ENCODE results near the gene LDLRAD4.

Gene LDLRAD4

DNA sequence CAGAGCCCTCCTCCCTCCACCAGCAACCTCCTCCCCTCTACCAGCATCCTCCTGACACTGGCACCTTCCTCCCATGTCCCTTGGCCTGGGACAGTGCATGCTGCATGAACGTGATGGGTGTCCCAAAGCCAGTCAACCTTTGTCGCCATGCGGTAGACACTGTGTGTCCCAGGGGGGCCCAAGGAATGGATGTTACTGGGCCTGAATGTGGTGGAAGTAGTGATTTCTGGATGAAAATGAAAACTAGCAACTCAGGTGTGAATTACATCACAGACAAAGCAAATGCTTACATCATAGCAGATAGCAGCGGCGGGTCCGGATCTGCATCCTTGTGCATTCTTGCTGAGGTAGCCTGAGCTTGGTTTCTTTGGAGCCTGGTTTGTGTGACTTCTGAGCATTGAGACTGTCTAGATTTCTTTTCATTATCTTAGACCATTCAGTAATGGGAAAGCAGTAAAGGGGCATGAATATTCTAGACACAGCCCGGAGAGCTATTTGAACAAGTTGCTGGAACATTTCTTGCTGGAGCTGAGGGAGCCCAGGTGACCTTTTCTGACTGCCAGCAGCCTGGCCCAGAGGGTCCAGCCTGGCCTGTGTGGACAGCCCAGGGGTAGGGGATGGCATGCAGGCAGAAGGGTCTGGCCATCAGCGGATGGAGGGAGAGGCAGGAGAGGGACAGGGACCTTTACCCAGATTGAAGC is 407.4 kb downstream of the LDLRAD4 start:
- DNase-seq = no peak

- no peak for DNase-seq
Observed at GRCh38 chr18:13626544-13626908, 408.0 kb downstream of the LDLRAD4 start.

DNA sequence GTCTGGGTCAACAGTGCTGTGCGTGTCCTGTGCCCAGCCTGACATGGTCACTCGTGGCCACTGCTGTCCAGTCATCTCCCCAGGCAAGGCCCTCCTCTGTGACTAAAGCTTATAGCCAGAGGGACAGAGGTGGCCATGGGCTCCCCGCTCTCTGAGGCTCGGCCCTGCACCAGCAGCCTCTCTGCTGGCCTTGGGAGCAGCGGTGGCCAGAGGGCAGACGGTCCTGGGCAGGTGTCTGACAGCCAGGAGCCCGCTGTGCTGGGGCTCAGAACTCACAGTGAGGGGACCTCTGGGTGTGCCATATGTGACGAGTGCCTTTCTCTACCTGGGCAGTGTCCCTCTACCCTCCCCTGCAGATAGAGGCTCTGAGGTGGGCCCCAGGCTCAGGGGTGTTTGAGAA is 409.1 kb downstream of the LDLRAD4 start:
- DNase-seq = no peak

DNA sequence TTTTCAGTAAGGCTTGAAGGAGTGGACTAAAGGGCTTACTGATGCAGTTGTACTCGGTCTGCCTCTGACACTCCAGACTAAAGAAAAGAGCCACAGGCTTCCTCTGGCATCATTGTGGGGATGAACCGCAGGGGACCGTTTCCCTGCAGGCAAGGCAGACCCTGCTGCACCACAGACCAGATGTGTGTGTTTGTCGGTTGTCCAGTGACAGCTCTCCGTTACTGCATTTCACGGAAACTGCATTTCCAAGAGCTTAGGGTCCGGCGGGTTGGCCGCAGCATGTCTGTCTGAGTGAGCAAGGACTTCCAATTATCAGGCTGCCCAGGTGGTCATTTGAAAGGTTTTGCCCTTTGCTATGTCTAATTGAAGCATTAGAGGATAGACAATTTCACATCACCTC is 409.7 kb downstream of the LDLRAD4 start:
- no peak for DNase-seq

- peak; percentile 79 for DNase-seq
Observed at GRCh38 chr18:13629841-13630715, 411.5 kb downstream of the LDLRAD4 start.

- DNase-seq = no peak
Observed at GRCh38 chr18:13630716-13631268, 412.2 kb downstream of the LDLRAD4 start.

DNA sequence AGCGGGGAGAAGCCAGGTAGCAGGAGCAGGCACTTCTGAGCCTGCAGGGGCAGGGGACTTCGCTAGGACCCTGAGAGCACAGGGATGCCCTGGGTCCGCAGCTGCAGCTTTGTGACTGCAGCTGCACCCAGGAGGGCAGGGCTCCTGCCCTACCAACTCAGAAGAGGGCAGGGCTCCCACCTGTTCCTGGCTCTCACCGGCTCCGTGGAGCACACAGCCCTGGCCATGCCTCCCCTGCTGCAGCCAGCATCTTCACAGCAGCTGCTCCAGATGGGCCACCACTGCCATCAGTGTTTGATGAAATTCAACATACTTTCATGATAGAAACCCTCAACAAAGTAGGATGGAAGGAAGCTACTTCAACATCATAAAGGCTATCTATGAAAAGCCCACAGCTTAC is 415.1 kb downstream of the LDLRAD4 start:
- no peak for DNase-seq

GRCh38 chr18:13635046-13635445 is 416.5 kb downstream of the LDLRAD4 start:
- DNase-seq = no peak

DNA sequence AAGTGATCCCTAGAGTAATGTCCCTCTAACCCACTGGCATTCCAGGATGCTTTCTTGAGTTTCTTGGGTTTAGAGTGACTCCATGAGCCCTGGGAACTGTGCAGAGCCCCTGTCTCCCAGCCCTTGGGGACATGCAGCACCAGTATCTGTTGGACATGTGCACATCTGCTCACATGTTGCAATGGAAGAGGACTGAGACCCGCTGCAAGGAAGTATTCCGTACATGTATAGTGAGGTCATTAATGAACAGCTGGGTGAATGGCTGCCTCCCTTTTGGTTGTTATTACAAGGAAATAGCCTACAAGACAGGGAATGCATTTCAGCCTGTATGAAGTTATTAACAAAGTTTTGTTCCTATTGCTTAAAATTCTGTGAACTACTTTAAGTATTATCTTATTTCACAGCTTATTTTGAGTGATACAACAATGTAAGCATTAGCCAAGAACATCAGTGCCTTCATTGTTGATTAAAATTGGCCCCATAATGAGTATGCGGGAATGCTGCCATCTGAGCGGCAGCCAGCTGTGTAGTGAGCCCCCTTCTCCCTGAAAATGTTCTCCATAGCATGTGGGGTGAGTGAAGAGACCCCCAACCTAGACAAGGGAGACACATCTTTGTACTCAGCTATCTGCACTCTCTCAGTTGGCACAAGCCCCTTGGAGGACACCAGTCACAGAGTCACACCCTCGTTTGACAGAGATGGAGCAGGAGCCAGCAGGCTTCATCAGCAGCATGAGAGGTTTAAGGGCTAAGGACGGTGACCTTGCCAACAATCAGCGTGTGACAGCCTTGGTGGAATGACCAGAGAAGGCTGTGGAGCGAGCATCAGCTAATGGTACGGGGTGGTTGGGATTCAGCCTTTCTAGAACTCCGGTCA is 420.4 kb downstream of the LDLRAD4 start:
- no peak for DNase-seq

- no peak for DNase-seq
Observed at GRCh38 chr18:13640266-13640860, 421.8 kb downstream of the LDLRAD4 start.

DNA sequence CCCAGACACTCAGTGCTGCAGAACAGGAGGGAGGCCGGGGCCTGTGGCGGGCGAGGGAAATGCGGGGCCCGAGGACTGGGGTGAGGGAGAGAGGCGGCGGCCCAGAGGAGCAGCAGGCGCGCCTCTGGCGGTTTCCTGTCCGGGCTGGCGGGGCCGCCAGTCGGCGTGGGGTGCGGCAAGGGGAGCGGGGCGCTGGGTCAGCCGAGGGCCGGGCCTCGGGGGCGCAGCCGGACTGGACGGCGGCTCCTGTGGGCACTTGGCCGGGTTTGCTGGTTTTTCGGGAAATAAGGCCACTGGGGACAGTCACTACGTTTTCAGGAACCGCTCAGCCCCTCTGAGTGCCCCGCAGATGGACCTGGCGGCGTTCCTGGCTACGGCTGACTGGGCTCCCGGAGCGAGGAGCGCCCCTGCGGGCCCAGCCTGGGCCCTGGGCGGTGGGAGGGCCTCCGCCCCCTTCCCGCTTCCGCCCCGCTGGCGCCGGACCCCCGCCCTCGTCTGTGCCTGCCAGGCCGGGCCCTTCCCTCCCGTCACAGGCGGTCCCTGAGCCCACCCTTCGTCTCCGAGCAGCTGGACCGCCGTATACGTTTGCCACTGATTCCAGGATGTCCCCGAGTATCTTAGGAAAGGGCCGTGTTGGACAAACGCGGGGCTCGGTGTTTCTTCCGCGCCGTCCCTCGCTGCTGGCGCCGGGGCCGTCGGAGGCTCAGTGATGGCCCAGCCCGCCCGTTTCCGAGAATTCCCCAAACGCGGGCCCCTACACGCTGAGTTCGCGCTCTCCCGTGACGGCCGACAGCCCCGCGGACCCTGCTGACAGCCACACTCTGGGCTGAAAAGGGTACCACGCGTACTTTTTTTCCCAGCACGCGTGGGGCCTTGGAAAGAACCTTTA is 423.2 kb downstream of the LDLRAD4 start:
- peak; percentile 19 for DNase-seq

DNA sequence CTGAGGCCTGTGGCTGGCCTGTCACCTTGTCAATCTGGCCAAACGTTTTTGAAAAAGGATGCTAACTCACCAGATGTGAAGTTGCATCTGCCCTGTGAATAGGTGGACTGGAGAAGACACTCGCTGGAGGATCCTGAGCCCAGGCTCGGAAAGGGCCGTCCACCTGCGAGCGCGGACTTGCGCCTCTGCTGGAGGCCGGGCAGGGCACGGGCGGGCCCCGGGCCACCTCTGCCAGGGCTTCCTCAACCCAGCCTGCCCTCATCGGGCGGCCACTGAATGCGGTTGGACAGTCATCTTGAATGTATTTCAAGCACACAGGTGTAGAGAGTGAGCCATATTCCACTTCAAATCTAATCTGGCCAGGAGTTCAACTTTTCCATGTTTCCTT is 423.9 kb downstream of the LDLRAD4 start:
- no peak for DNase-seq

DNA sequence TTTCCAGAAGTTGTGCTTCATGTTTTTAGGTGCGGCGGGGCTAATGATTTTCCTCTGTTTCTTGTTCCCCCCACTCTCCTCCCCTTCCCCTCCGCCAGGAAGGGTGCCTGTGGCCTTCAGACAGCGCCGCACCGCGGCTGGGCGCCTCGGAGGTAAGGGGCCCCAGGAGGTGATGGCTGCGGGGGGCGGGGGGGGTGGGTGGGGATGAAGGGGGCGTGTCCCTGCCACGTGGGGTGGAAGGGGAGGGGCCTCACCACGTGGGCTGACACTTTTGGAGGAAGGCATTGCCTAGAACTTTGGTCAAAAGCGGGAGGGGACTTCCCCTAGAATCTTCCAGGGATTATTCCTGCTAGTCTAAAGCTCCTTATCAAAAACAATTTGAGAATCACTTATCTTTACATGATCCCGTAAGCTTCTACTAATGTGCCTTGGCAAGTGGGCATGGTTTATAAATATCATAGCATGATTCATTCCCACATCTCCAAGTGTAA is 424.7 kb downstream of the LDLRAD4 start:
- no peak for DNase-seq

- no peak for DNase-seq
Observed at GRCh38 chr18:13645093-13645492, 426.5 kb downstream of the LDLRAD4 start.

GRCh38 chr18:13646633-13647032 is 428.1 kb downstream of the LDLRAD4 start:
- DNase-seq = no peak

DNA sequence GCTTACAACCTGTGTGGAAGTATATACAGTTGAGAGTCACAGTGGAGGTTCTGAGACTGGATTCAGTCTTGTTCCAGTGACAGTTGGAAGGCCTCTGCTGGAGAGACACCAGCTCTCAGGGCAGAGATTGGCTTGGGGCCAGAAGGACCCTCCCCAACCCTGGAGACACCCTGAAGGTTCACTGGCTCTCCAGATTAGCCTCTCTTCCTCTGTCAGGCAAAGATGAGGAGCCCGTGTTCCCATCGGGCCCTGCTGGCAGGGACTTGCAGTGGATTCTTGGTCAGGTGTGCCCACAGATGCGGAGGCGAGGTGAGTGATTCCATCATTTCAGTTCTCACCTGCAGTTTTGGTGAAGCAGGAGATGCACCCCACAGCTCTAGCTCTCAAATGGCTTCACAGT is 429.2 kb downstream of the LDLRAD4 start:
- no peak for DNase-seq

DNA sequence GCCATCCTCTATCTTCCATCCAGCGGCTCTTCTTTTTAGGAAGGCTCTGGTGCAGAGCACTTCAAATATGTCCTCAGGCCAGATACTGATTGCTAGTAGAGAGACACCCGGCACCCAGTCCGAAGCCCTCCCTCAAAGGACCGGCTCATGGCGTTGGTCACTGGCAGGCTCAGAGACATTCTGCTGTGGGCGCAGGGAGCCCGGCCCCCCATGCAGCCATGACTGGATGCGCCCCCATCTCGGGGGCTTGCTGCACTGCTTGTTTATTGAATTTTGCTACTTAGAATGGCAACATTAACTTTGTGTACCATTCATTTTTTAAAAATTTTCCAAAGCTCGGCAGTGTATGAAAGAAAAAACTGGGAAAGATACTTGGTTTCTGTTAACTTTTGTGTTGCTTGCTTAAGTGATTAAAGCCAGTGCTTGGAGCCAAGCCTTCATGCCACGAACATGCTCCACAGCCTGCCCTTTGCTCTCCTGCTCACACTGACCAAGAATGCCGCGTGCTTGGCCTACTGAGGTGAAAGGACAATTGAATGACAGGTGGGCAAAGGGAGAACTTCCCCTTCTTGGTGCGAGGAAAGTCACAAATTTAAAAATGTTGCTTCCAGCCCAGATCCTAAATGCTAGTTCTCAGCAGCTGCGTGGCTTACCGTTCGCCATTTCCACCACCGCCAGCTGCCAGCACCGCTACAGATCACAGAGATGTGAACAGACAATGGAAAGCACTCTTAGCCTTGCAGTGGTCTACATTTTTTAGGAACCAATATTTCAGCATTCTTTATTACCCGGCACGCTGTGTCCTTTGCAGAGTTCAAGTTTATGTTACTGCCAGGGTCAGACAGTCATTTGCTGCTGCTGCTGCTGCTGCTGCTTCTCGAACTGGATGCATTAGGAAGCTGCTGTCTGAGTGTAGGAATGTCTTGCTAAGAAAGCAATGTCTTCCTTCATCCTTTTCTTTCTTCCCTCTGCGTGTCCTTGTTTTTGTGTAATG is 431.1 kb downstream of the LDLRAD4 start:
- no peak for DNase-seq

DNA sequence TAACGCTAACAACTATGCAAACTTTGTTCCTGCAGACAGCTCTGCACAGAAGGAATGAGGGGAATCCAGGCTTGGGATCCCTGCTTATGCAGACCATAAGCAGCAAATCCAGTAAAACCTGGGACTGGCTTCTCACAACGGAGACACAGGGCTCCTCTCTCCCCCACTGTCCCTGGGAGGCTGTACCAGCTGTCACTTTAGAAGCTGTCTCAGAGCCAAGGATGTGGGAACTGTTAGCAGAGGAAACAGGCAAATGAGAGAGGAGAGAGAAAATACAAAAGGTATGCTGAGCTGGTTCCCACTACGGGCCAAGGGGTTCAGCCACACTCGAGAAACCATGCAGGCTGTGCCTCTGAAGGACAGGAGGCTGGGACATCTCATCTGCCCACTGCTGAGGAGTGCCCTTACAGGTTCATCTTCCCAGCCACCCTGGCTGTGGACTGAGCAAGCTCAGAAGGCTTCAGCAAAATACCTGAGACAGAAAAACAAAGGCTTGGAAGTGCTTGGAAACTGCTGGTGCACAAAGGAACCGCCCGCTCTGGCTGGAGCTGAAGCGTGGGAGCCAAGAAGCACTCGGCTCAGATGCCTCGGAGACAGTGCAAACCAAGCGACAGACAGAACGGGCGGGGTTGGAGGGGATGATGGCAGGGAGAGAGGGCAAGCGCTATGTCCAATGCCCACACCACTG is 435.3 kb downstream of the LDLRAD4 start:
- DNase-seq = no peak

- no peak for DNase-seq
Observed at GRCh38 chr18:13657974-13658373, 439.4 kb downstream of the LDLRAD4 start.

Measured in hematopoietic multipotent progenitor cell treated with erythropoietin and hydrocortisone succinate and interleukin-3 and kit ligand, for 8 days (in vitro differentiated cells).